ENCODE measurements around the gene LPGAT1. TPM values are rescaled to one million over a fixed set of nuclear protein-coding genes. Genes with fewer than 3 reads are reported as not detected.

Gene LPGAT1
- total and polyA plus RNA-seq, 2 donors (not counting 3 experiments of a cell fraction or from before 2014, with no cell fraction given), result 6.1 to 46.0 TPM

DNA sequence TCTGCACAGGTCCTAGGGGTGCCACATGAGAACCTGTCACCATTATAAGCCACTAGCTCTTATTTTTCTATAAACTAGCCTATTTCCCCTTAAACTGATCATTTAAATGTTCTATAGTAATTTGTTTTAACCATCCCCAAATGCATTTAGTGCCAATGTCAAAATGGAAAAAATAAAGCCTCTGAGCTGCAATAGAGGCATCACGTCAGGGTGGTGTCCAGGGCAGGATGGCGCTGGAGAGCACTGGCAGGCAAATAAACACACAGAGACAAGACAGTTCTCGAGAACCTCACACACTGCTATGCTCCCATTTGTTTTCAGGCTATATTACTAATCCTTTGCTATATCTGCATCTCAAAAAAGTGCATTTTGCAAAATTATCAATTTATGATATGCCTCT is 81.8 kb downstream of the LPGAT1 start:
- no peaks in the 10 kb centered on the region for H3K9me1 ChIP-seq (replicated peaks; ENCODE audit: control insufficient read depth, extremely low read depth, insufficient read depth, low read length)
- dilution Hi-C loops (cut with MboI; ENCODE audit: extremely low pct_ligation_motif_present, low sequenced_read_pairs), result no loop called here
- POLR2A ChIA-PET, result no interaction called here

More for the DNA sequence above, 81.8 kb downstream of the LPGAT1 start:
- Histone ChIP-seq H2AFZ (ENCODE audit: low read depth, low read length) (no peak overlapping the region), H3K27me3 (ENCODE audit: control insufficient read depth in 2 of 2, insufficient read depth in 2 of 2, low read length in 2 of 2) (no peaks in the 10 kb centered on the region), H3K27ac (ENCODE audit: insufficient read depth, low read depth, low read length) (no peak overlapping the region), H3K9me3 (replicated peaks; ENCODE audit: control insufficient read depth, insufficient read depth, low read length) (no peaks in the 10 kb centered on the region), H3K9ac (replicated peaks; ENCODE audit: extremely low read depth, insufficient read depth, low read length) (no peak overlapping the region), H3K36me3 (ENCODE audit: control insufficient read depth in 2 of 2, extremely low read depth in 1 of 2, insufficient read depth in 2 of 2, low read length in 2 of 2) (peaks cover 0 to 2% of the 10 kb centered on the region in 2 experiments), H4K20me1 (replicated peaks; ENCODE audit: control insufficient read depth, extremely low read depth, insufficient read depth, low read length) (no peaks in the 10 kb centered on the region), H3K79me2 (ENCODE audit: control insufficient read depth, insufficient read depth, low read length) (no peaks in the 10 kb centered on the region), H3K4me3 (replicated peaks in 1 of 3; ENCODE audit: insufficient read depth in 1 of 3, low read depth in 1 of 3, low read length in 3 of 3) (no peak overlapping the region), H3K4me2 (ENCODE audit: insufficient read depth, low read length) (no peak overlapping the region), H3K4me1 (ENCODE audit: control insufficient read depth, extremely low read depth, insufficient read depth, low read length) (no peaks in the 10 kb centered on the region)
- no peak for DNase-seq (ENCODE audit: low read depth, low spot score)
- BruUV-seq (replicated peaks), result TSS peak; percentile 9
- intact Hi-C loops (cut with micrococcal nuclease), result no loop called here
- CTCF ChIA-PET, result interaction anchor here (1.3 kb wide), 1 partner anchor 9 kb away, joined by 5 read pairs; no protein-coding TSS in a partner anchor
- no peak for TF ChIP-seq POLR2A (IDR thresholded peaks at IDR 0.05; ENCODE audit: low read depth, low read length)
- TF ChIP-seq CTCF (IDR thresholded peaks at IDR 0.05; ENCODE audit: extremely low read depth in 1 of 2, insufficient read depth in 1 of 2, low read depth in 1 of 2, low read length in 2 of 2), result no peak
- no peak for TF ChIP-seq MYC (IDR thresholded peaks at IDR 0.05; ENCODE audit: low read depth, low read length)
- no peak for TF ChIP-seq GATA2 (IDR thresholded peaks at IDR 0.05; ENCODE audit: insufficient read depth, insufficient read length, low read depth, low read length)
- TF ChIP-seq FOS (IDR thresholded peaks at IDR 0.05; ENCODE audit: borderline replicate concordance, insufficient read depth, low read length), result no peak
- no peak for TF ChIP-seq JUN (IDR thresholded peaks at IDR 0.05; ENCODE audit: borderline replicate concordance, insufficient read depth, insufficient read length, low read depth)
- TF ChIP-seq, protein P1, sequence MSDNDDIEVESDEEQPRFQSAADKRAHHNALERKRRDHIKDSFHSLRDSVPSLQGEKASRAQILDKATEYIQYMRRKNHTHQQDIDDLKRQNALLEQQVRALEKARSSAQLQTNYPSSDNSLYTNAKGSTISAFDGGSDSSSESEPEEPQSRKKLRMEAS (IDR thresholded peaks at IDR 0.05; ENCODE audit: insufficient read depth, insufficient read length), result no peak
- no peak for TF ChIP-seq POLR2AphosphoS5 (IDR thresholded peaks at IDR 0.05; ENCODE audit: insufficient read depth, low read depth, low read length)
- no peak for TF ChIP-seq EZH2 (IDR thresholded peaks at IDR 0.05; ENCODE audit: borderline replicate concordance, low read depth, low read length, severe bottlenecking)
- FAIRE-seq, result no peak
